SJSA1 (cell line): ENCODE measurements around the gene ZSCAN29. TPM values are rescaled to one million over a fixed set of nuclear protein-coding genes. Genes with fewer than 3 reads are reported as not detected.

ENCODE experiments used
- DNase-seq, 2 experiments: peaks; one replicate each; pipeline ENCODE4 v3.0.0-alpha.2; 2015 to 2020; ENCODE audit warnings: low spot score in 2 of 2, low read depth in 1 of 2
- H3K27ac ChIP-seq: fragments of 250-450 bp; sonication (Bioruptor Pico); 2 replicates; pipeline ENCODE4 v1.5.1; 2020; ENCODE audit warnings: mild to moderate bottlenecking, moderate library complexity
- H3K27me3 ChIP-seq: fragments of 250-450 bp; sonication (Bioruptor Pico); replicated peaks from 2 replicates; pipeline ENCODE4 v1.5.1; 2020; ENCODE audit warnings: mild to moderate bottlenecking, moderate library complexity
- H3K36me3 ChIP-seq: fragments of 250-450 bp; sonication (Bioruptor Pico); 2 replicates; pipeline ENCODE4 v1.5.1; 2020; ENCODE audit warnings: mild to moderate bottlenecking
- H3K4me1 ChIP-seq: fragments of 250-450 bp; sonication (Bioruptor Pico); replicated peaks from 2 replicates; pipeline ENCODE4 v1.6.1; 2021; ENCODE audit warnings: mild to moderate bottlenecking
- H3K4me3 ChIP-seq: fragments of 250-450 bp; sonication (Bioruptor Pico); 2 replicates; pipeline ENCODE4 v1.5.1; 2020; ENCODE audit warnings: mild to moderate bottlenecking
- H3K9me3 ChIP-seq: fragments of 250-450 bp; sonication (Bioruptor Pico); replicated peaks from 2 replicates; pipeline ENCODE4 v1.5.1; 2020; ENCODE audit warnings: mild to moderate bottlenecking
- total RNA-seq: library from RNA; depleted of rRNA; stranded (reverse); fragments of >200 nt; shearing (Covaris generic); gene quantifications from 2 replicates; pipeline ENCODE4 v1.2.3, GENCODE V29; 2014; rRNA removed

Gene ZSCAN29
- total RNA-seq, 1 experiment from 2014 or later = 26.8 TPM

- Histone ChIP-seq H3K27me3 (no peaks in the 10 kb centered on the region), H3K4me3 (no peak overlapping the region)
Measured at GRCh38 chr15:43325039-43325684, 45.7 kb downstream of the ZSCAN29 start.

GRCh38 chr15:43318990-43319771, 51.7 kb downstream of the ZSCAN29 start:
- H3K36me3 ChIP-seq = no peaks in the 10 kb centered on the region
- no peak for DNase-seq
- no peaks in the 10 kb centered on the region for H3K9me3 ChIP-seq
- peaks cover 20% of the 10 kb centered on the region for H3K4me1 ChIP-seq
- H3K27me3 ChIP-seq = no peaks in the 10 kb centered on the region
- H3K4me3 ChIP-seq = no peak overlapping the region
- no peak overlapping the region for H3K27ac ChIP-seq

More at GRCh38 chr15:43325039-43325684, 45.7 kb downstream of the ZSCAN29 start:
- peaks cover 30% of the 10 kb centered on the region for H3K36me3 ChIP-seq
- no peak for DNase-seq
- H3K27ac ChIP-seq = no peak overlapping the region
- no peaks in the 10 kb centered on the region for H3K9me3 ChIP-seq
- peaks cover 16% of the 10 kb centered on the region for H3K4me1 ChIP-seq

- no peaks in the 10 kb centered on the region for H3K36me3 ChIP-seq
- peak overlapping the region; percentile 47 for H3K27ac ChIP-seq
- no peaks in the 10 kb centered on the region for H3K9me3 ChIP-seq
- DNase-seq = peak in 1 of 2 experiments; percentile 56
- peaks cover 20% of the 10 kb centered on the region for H3K4me1 ChIP-seq
- H3K4me3 ChIP-seq = no peak overlapping the region
- no peaks in the 10 kb centered on the region for H3K27me3 ChIP-seq
Measured at GRCh38 chr15:43317566-43318184, 53.2 kb downstream of the ZSCAN29 start.

- no peaks in the 10 kb centered on the region for H3K9me3 ChIP-seq
- H3K27me3 ChIP-seq = no peaks in the 10 kb centered on the region
- no peaks in the 10 kb centered on the region for H3K36me3 ChIP-seq
- peaks cover 20% of the 10 kb centered on the region for H3K4me1 ChIP-seq
- peak overlapping the region; percentile 47; the same call in 1 of the 2 replicates for H3K27ac ChIP-seq
- H3K4me3 ChIP-seq = no peak overlapping the region
- no peak for DNase-seq
Measured at GRCh38 chr15:43316971-43317346, 53.9 kb downstream of the ZSCAN29 start.

GRCh38 chr15:43316016-43316970, 54.5 kb downstream of the ZSCAN29 start:
- DNase-seq = no peak
- Histone ChIP-seq H3K4me1 (peaks cover 20% of the 10 kb centered on the region), H3K27ac (no peak overlapping the region), H3K36me3 (no peaks in the 10 kb centered on the region), H3K4me3 (no peak overlapping the region), H3K27me3 (no peaks in the 10 kb centered on the region), H3K9me3 (no peaks in the 10 kb centered on the region)

- no peak for DNase-seq
- H3K27me3 ChIP-seq = peaks cover 8% of the 10 kb centered on the region; the same call in 1 of the 2 replicates
- no peaks in the 10 kb centered on the region for H3K9me3 ChIP-seq
- no peaks in the 10 kb centered on the region for H3K36me3 ChIP-seq
- no peak overlapping the region for H3K27ac ChIP-seq
- no peak overlapping the region for H3K4me3 ChIP-seq
- H3K4me1 ChIP-seq = peaks cover 20% of the 10 kb centered on the region
Measured at GRCh38 chr15:43314171-43314570, 56.7 kb downstream of the ZSCAN29 start.

GRCh38 chr15:43312378-43312777, 58.5 kb downstream of the ZSCAN29 start:
- DNase-seq = no peak
- Histone ChIP-seq H3K4me1 (peaks cover 12% of the 10 kb centered on the region), H3K4me3 (no peak overlapping the region), H3K27me3 (peaks cover 16% of the 10 kb centered on the region), H3K27ac (no peak overlapping the region), H3K9me3 (no peaks in the 10 kb centered on the region), H3K36me3 (no peaks in the 10 kb centered on the region)

Other genes with a start within 250 kb of the ZSCAN29 start
- 5.2 and 17.3 TPM in 2 replicates for gene TMEM62, start 237.5 kb downstream of the ZSCAN29 start, total RNA-seq
- gene CCNDBP1, start 185.6 kb downstream of the ZSCAN29 start, total RNA-seq = 84.2 and 103 TPM in 2 replicates
- gene EPB42, start 150.0 kb downstream of the ZSCAN29 start, total RNA-seq = not detected in 2 replicates
- 0.24 TPM in 1 of 2 replicates, not detected in the other for gene TGM5, start 104.1 kb downstream of the ZSCAN29 start, total RNA-seq
- gene TGM7, start 68.8 kb downstream of the ZSCAN29 start, total RNA-seq = not detected in 2 replicates
- 11.4 and 17.4 TPM in 2 replicates for gene LCMT2, start 40.5 kb downstream of the ZSCAN29 start, total RNA-seq
- 9.4 and 11.7 TPM in 2 replicates for gene TUBGCP4, start 58 bp upstream of the ZSCAN29 start, total RNA-seq
- gene TP53BP1, start 122.1 kb upstream of the ZSCAN29 start, total RNA-seq = 22.2 and 31.2 TPM in 2 replicates
- gene MAP1A, start 146.6 kb upstream of the ZSCAN29 start, total RNA-seq = 37.3 and 58.7 TPM in 2 replicates
- gene PPIP5K1, start 219.2 kb upstream of the ZSCAN29 start, total RNA-seq = 8.6 and 18.8 TPM in 2 replicates
- gene CKMT1B, start 223.0 kb upstream of the ZSCAN29 start, total RNA-seq = not detected in 2 replicates
- gene STRC, start 247.8 kb upstream of the ZSCAN29 start, total RNA-seq = not detected in 2 replicates